IMR-90 (cell line): ENCODE measurements around the gene ETFA. TPM values are rescaled to one million over a fixed set of nuclear protein-coding genes. Genes with fewer than 3 reads are reported as not detected.

Experiments used
- ATAC-seq: fragments of 200-7000 bp; cut with Tn5 transposase; 2 replicates; pipeline ENCODE4 v1.9.1; 2020; ENCODE audit warnings: low read depth, mild to moderate bottlenecking, moderate library complexity
- BruUV-seq: library from RNA; stranded (reverse); fragments of 400-500 nt; replicated peaks from 2 replicates; lab custom pipeline; 2021; lab: Mats Ljungman, UMichigan
- CTCF ChIA-PET: fragments of 300-600 bp; formaldehyde crosslinking; extraction: SDS; loops from one replicate; lab custom pipeline; 2021; ENCODE audit warnings: antibody characterized with exemption; lab: Yijun Ruan, JAX
- POLR2A ChIA-PET: fragments of 300-600 bp; sonication (Branson Sonifier 250); formaldehyde crosslinking; loops from one replicate; lab custom pipeline; 2022; ENCODE audit warnings: antibody characterized with exemption; ENCODE audit not compliant: unreplicated experiment; lab: Charles Lee
- DNase-seq: peaks from one replicate; pipeline ENCODE4 v3.0.0; 2013
- H2AFZ ChIP-seq: replicated peaks from 2 replicates; pipeline ENCODE3; 2013; ENCODE audit warnings: low read length, mild to moderate bottlenecking; ENCODE audit not compliant: poor library complexity
- H2AK5ac ChIP-seq: 2 replicates; pipeline ENCODE4 v1.6.1; 2013; ENCODE audit warnings: low read depth, low read length, inconsistent platforms
- H2AK9ac ChIP-seq: replicated peaks from 2 replicates; pipeline ENCODE3; 2013; ENCODE audit warnings: mild to moderate bottlenecking, low read depth, low read length, moderate library complexity; ENCODE audit not compliant: poor library complexity
- H2BK120ac ChIP-seq: 2 replicates; pipeline ENCODE4 v1.6.1; 2013; ENCODE audit warnings: low read depth, low read length, inconsistent platforms
- H2BK15ac ChIP-seq: 3 replicates; pipeline ENCODE4 v1.6.1; 2013; ENCODE audit warnings: low read depth, low read length, inconsistent platforms
- H2BK20ac ChIP-seq: 2 replicates; pipeline ENCODE4 v1.6.1; 2013; ENCODE audit warnings: low read depth, mild to moderate bottlenecking, inconsistent platforms, low read length, moderate library complexity
- H2BK5ac ChIP-seq: 2 replicates; pipeline ENCODE4 v1.6.1; 2013; ENCODE audit warnings: mild to moderate bottlenecking, low read depth, low read length, inconsistent platforms; ENCODE audit not compliant: poor library complexity, severe bottlenecking
- H3K14ac ChIP-seq: replicated peaks from 2 replicates; pipeline ENCODE4 v1.6.1; 2013; ENCODE audit warnings: low read depth, low read length, inconsistent platforms
- H3K18ac ChIP-seq: 2 replicates; pipeline ENCODE4 v1.6.1; 2013; ENCODE audit warnings: low read depth, low read length, control low read depth
- H3K23ac ChIP-seq: 2 replicates; pipeline ENCODE4 v1.6.1; 2013; ENCODE audit warnings: low read depth, low read length, inconsistent platforms
- H3K27ac ChIP-seq: 2 replicates; pipeline ENCODE4 v1.5.1; 2013; ENCODE audit warnings: mild to moderate bottlenecking, control low read depth, low read length; ENCODE audit not compliant: insufficient read depth
- H3K27me3 ChIP-seq: 2 replicates; pipeline ENCODE4 v1.6.1; 2013; ENCODE audit warnings: low read length; ENCODE audit not compliant: control insufficient read depth, insufficient read depth
- H3K36me3 ChIP-seq: 2 replicates; pipeline ENCODE4 v1.6.1; 2013; ENCODE audit warnings: low read length, mixed read lengths; ENCODE audit not compliant: control insufficient read depth, insufficient read depth
- H3K4ac ChIP-seq: 2 replicates; pipeline ENCODE4 v1.6.1; 2013; ENCODE audit warnings: low read depth, low read length, inconsistent platforms
- H3K4me1 ChIP-seq: 2 replicates; pipeline ENCODE4 v1.6.1; 2013; ENCODE audit warnings: low read length, mixed read lengths; ENCODE audit not compliant: control insufficient read depth, insufficient read depth
- H3K4me2 ChIP-seq: 2 replicates; pipeline ENCODE4 v1.6.1; 2013; ENCODE audit warnings: low read depth, mild to moderate bottlenecking, control low read depth, low read length, moderate library complexity
- H3K4me3 ChIP-seq: 2 replicates; pipeline ENCODE4 v1.5.1; 2013; ENCODE audit warnings: low read depth, mild to moderate bottlenecking, control low read depth, low read length, moderate library complexity; ENCODE audit not compliant: insufficient read depth
- H3K56ac ChIP-seq: 2 replicates; pipeline ENCODE4 v1.6.1; 2013; ENCODE audit warnings: low read length, inconsistent platforms; ENCODE audit not compliant: insufficient read depth; ENCODE audit errors: extremely low read depth
- H3K79me1 ChIP-seq, 2 experiments: 2 replicates each; pipeline ENCODE4 v1.6.1; 2013; ENCODE audit warnings: low read length in 2 of 2, inconsistent platforms in 1 of 2, low read depth in 1 of 2
- H3K9ac ChIP-seq: 2 replicates; pipeline ENCODE4 v1.6.1; 2013; ENCODE audit warnings: low read depth, low read length, control low read depth
- H3K9me1 ChIP-seq: 2 replicates; pipeline ENCODE4 v1.6.1; 2013; ENCODE audit warnings: low read length, inconsistent platforms; ENCODE audit not compliant: insufficient read depth
- H3K9me3 ChIP-seq: 2 replicates; pipeline ENCODE4 v1.6.1; 2013; ENCODE audit warnings: low read length; ENCODE audit not compliant: control insufficient read depth, insufficient read depth
- H4K20me1 ChIP-seq: 2 replicates; pipeline ENCODE4 v1.6.1; 2013; ENCODE audit warnings: low read length, inconsistent platforms; ENCODE audit not compliant: insufficient read depth
- H4K5ac ChIP-seq: 2 replicates; pipeline ENCODE4 v1.6.1; 2013; ENCODE audit warnings: mild to moderate bottlenecking, low read depth, low read length, control low read depth
- H4K8ac ChIP-seq, 2 experiments: 2 replicates each; pipeline ENCODE4 v1.6.1; 2013; ENCODE audit warnings: low read depth in 2 of 2, low read length in 2 of 2, control low read depth in 1 of 2, inconsistent platforms in 1 of 2
- H4K91ac ChIP-seq: 2 replicates; pipeline ENCODE4 v1.6.1; 2013; ENCODE audit warnings: low read depth, low read length, inconsistent platforms; ENCODE audit not compliant: insufficient read depth
- BHLHE40 ChIP-seq: fragments of 150-350 bp; IDR thresholded peaks from 2 replicates; pipeline ENCODE4 v1.6.1; 2016; ENCODE audit warnings: mild to moderate bottlenecking, low read depth, low read length
- CEBPB ChIP-seq: IDR thresholded peaks from 2 replicates; pipeline ENCODE4 v1.6.1; 2012; ENCODE audit warnings: low read depth, low read length, improper control_type of control experiment
- CHD1 ChIP-seq: IDR thresholded peaks from 2 replicates; pipeline ENCODE4 v1.6.1; 2012; ENCODE audit warnings: low read depth, low read length, improper control_type of control experiment
- CTCF ChIP-seq: conservative IDR thresholded peaks from 2 replicates; pipeline ENCODE4 v1.5.1; 2012; ENCODE audit warnings: mild to moderate bottlenecking, low read depth, low read length, improper control_type of control experiment
- ELK1 ChIP-seq: fragments of 150-350 bp; IDR thresholded peaks from 2 replicates; pipeline ENCODE4 v1.6.1; 2016; ENCODE audit warnings: low read depth, mild to moderate bottlenecking, low read length, moderate library complexity, borderline replicate concordance
- FOS ChIP-seq: fragments of 150-350 bp; IDR thresholded peaks from 2 replicates; pipeline ENCODE4 v1.6.1; 2016; ENCODE audit warnings: low read depth, low read length
- MAFK ChIP-seq: IDR thresholded peaks from 2 replicates; pipeline ENCODE4 v1.6.1; 2012; ENCODE audit warnings: low read depth, low read length, improper control_type of control experiment
- MAZ ChIP-seq: IDR thresholded peaks from 2 replicates; pipeline ENCODE4 v1.6.1; 2012; ENCODE audit warnings: low read depth, mild to moderate bottlenecking, low read length, improper control_type of control experiment, moderate library complexity, borderline replicate concordance
- MXI1 ChIP-seq: IDR thresholded peaks from 2 replicates; pipeline ENCODE4 v1.6.1; 2012; ENCODE audit warnings: low read depth, mild to moderate bottlenecking, low read length, moderate library complexity, borderline replicate concordance
- NFE2L2 ChIP-seq: fragments of 150-350 bp; IDR thresholded peaks from 2 replicates; pipeline ENCODE4 v1.6.1; 2016; ENCODE audit warnings: low read depth, mild to moderate bottlenecking, low read length
- POLR2A ChIP-seq: IDR thresholded peaks from 2 replicates; pipeline ENCODE4 v1.6.1; 2012; ENCODE audit warnings: mild to moderate bottlenecking, low read depth, low read length
- RAD21 ChIP-seq: IDR thresholded peaks from 2 replicates; pipeline ENCODE4 v1.6.1; 2012; ENCODE audit warnings: low read length, improper control_type of control experiment
- RFX5 ChIP-seq: IDR thresholded peaks from 2 replicates; pipeline ENCODE4 v1.8.0; 2012; ENCODE audit warnings: low read depth, mild to moderate bottlenecking, low read length, moderate library complexity
- SMC3 ChIP-seq: fragments of 150-350 bp; IDR thresholded peaks from 2 replicates; pipeline ENCODE4 v1.6.1; 2016; ENCODE audit warnings: low read depth, mild to moderate bottlenecking, antibody characterized with exemption, low read length, moderate library complexity
- WGBS, 2 experiments: methylation state at CpG; one replicate each; pipeline versions ENCODE4 v1.1.5 to v1.1.7; 2013; ENCODE audit warnings: missing lambda C conversion rate in 2 of 2; ENCODE audit not compliant: insufficient read length in 1 of 2; ENCODE audit errors: extremely low coverage in 2 of 2; 5-methylcytosine and 5-hydroxymethylcytosine counted together
- dilution Hi-C: fragments of 300-500 bp; cut with HindIII; formaldehyde crosslinking; loops from one replicate; pipeline ENCODE4 v1.14.3; 2018; ENCODE audit warnings: low sequenced_read_pairs; ENCODE audit not compliant: unreplicated experiment
- in situ Hi-C: fragments of 300-500 bp; cut with MboI; formaldehyde crosslinking; loops from 3 replicates; pipeline ENCODE4 v1.14.3; 2019; ENCODE audit warnings: low sequenced_read_pairs, inconsistent platforms, mixed read lengths
- intact Hi-C: fragments of 100-400 bp; cut with micrococcal nuclease; formaldehyde crosslinking; loops from 2 replicates; pipeline ENCODE4 v1.10.0; 2022
- polyA plus RNA-seq, 3 experiments: library from polyadenylated mRNA; depleted of rRNA; stranded (reverse); fragments of >200 nt; gene quantifications; 2 replicates each; pipeline ENCODE4 v1.2.3, GENCODE V29; 2012; ENCODE audit warnings: low replicate concordance in 1 of 3
- total RNA-seq: library from RNA; depleted of rRNA; stranded (reverse); fragments of >200 nt; gene quantifications from 2 replicates; pipeline ENCODE4 v1.2.3, GENCODE V29; 2012

The ETFA gene
- total and polyA plus RNA-seq, 2 of the 4 experiments (the other 2 are of a cell fraction): 115 to 172 TPM

- Histone ChIP-seq H4K8ac (peak overlapping the region in 1 of 2 experiments; percentile 29; a peak in 1 of 4 replicates), H2BK15ac (0 out of 3 replicates have a peak overlapping the region, but pooled peaks have one; percentile 48), H2BK120ac (peak overlapping the region; percentile 44), H2AFZ (peak overlapping the region; percentile 60), H4K5ac (no peak overlapping the region), H3K56ac (no peak overlapping the region), H2BK5ac (peak overlapping the region; percentile 61), H3K9ac (peak overlapping the region; percentile 1; the same call in 1 of the 2 replicates), H2AK5ac (peak overlapping the region; percentile 89), H4K91ac (peak overlapping the region; percentile 72), H3K14ac (peak overlapping the region; percentile 64; the same call in 1 of the 2 replicates), H3K36me3 (no peaks in the 10 kb centered on the region), H3K4ac (peak overlapping the region; percentile 61), H3K27me3 (no peaks in the 10 kb centered on the region), H3K4me1 (peaks cover 25% of the 10 kb centered on the region), H4K20me1 (peaks cover 10% of the 10 kb centered on the region), H3K18ac (peak overlapping the region; percentile 18), H3K23ac (peak overlapping the region; percentile 62; the same call in 1 of the 2 replicates), H3K9me3 (no peaks in the 10 kb centered on the region), H3K9me1 (peaks cover 29% of the 10 kb centered on the region), H2BK20ac (peak overlapping the region; percentile 29; the same call in 1 of the 2 replicates), H3K27ac (peak overlapping the region; percentile 31; the same call in 1 of the 2 replicates), H2AK9ac (peak overlapping the region; percentile 75), H3K79me1 (0 out of 4 replicates have a peak, but pooled peaks cover 0 to 4% of the 10 kb centered on the region in 2 experiments), H3K4me2 (no peak overlapping the region; the same call in 1 of the 2 replicates), H3K4me3 (no peak overlapping the region)
- DNase-seq (peak; percentile 89), ATAC-seq (peak; percentile 88)
- in situ Hi-C loops (loop anchor here (5.0 to 10.0 kb wide), 2 partner anchors 136 to 668 kb away; no protein-coding TSS in a partner anchor), dilution Hi-C loops (no loop called here), intact Hi-C loops (loop anchor here (2.0 kb wide), 1 partner anchor 1346 kb away; no protein-coding TSS in a partner anchor)
- BruUV-seq: no TSS peak
- ChIA-PET POLR2A (no interaction called here), CTCF (interaction anchor here (0.6 kb wide), 1 partner anchor 337 kb away, joined by 4 read pairs; no protein-coding TSS in a partner anchor)
- WGBS, 2 experiments: 60% methylated on average over 3 of the region's 18 CpGs; no CpG with 5 or more reads in 1 of the 2 experiments
- no peak for TF ChIP-seq MXI1
- TF ChIP-seq ELK1: no peak
- peak; percentile 82; the same call in 1 of the 2 replicates for TF ChIP-seq MAZ
- peak; percentile 71 for TF ChIP-seq BHLHE40
- no peak for TF ChIP-seq CEBPB
- TF ChIP-seq SMC3: peak; percentile 9; the same call in 1 of the 2 replicates
- TF ChIP-seq RFX5: no peak
- TF ChIP-seq CHD1: no peak
- TF ChIP-seq NFE2L2: no peak
- TF ChIP-seq RAD21: no peak
- TF ChIP-seq MAFK: no peak
- TF ChIP-seq POLR2A: no peak
- peak; percentile 84 for TF ChIP-seq FOS
- no peak for TF ChIP-seq CTCF
These were observed 114.7 kb downstream of the ETFA start for GRCh38 chr15:76196269-76197231.
